ENCODE measurements around the gene ASGR2. TPM values are rescaled to one million over a fixed set of nuclear protein-coding genes. Genes with fewer than 3 reads are reported as not detected.

The ASGR2 gene
- total and polyA plus RNA-seq, 2 of the 13 experiments (the other 11 are each of a cell fraction or from before 2014, with no cell fraction given), result 320 to 754 TPM

DNA sequence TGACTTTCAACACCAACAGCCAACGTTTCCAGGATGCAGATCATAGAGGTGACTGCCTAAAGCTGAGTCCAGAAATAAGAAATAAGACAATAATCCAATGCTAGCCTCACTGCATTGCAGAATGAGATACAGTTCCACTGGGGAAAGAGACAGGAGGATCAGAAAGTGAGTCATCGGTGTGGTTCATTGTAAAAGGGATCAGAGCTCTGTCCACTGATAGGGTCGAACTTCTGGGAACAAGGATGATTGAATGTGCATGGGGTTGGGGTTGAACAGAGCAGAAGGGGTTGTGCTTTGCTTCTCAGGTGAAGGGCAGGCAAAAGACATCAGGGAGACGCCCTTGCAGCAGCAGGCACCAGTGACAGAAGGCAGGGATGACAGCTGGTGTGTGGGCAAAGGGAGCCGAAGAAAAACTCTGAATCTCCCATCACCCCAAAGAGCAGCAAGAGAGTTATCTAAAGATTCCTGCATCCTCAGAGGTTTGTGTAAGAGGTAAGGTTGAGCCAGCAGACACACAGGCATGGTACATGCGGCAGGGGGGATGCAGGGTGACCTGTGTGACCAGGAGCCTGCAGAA lies 51.0 kb downstream of the ASGR2 start:
- Histone ChIP-seq H3K36me3 (replicated peaks in 1 of 2; ENCODE audit: control insufficient read depth in 1 of 2, insufficient read depth in 2 of 2, low read length in 2 of 2) (no peaks in the 10 kb centered on the region), H3K4me3 (replicated peaks in 1 of 3; ENCODE audit: insufficient read depth in 1 of 3, low read depth in 2 of 3, low read length in 3 of 3) (no peak overlapping the region), H3K27ac (ENCODE audit: extremely low read length, insufficient read depth, low read length) (no peak overlapping the region), H3K4me2 (ENCODE audit: low read depth, low read length) (no peak overlapping the region), H3K4me1 (ENCODE audit: insufficient read depth, low read length) (peaks cover 8% of the 10 kb centered on the region), H3K79me2 (ENCODE audit: insufficient read depth, low read length) (no peaks in the 10 kb centered on the region), H3K9ac (ENCODE audit: insufficient read depth, low read depth, low read length) (no peak overlapping the region), H2AFZ (ENCODE audit: low read length) (no peak overlapping the region), H3K9me3 (ENCODE audit: low read length) (peaks cover 11% of the 10 kb centered on the region), H3K27me3 (ENCODE audit: control insufficient read depth in 1 of 2, insufficient read depth in 2 of 2, low read length in 2 of 2) (0 out of 5 replicates have a peak, but pooled peaks cover 0 to 9% of the 10 kb centered on the region in 2 experiments), H4K20me1 (ENCODE audit: insufficient read depth, low read length) (no peaks in the 10 kb centered on the region)
- ATAC-seq, result no peak
- intact Hi-C loops (cut with micrococcal nuclease; ENCODE audit: unreplicated experiment), result no loop called here
- no peak for FAIRE-seq
- ChIA-PET CTCF (ENCODE audit: low intra/inter-chr PET ratio, low total read pairs) (no interaction called here), POLR2A (no interaction called here)
- BruUV-seq (replicated peaks), result no TSS peak
- in situ Hi-C loops (cut with HindIII; ENCODE audit: extremely low pct_ligation_motif_present, low pct_unique_long_range_greater_than_20kb), result no loop called here
- no peak for DNase-seq (ENCODE audit: low spot score)
- WGBS (ENCODE audit: low lambda C conversion rate), result 39% methylated on average over 6 of the region's 6 CpGs
- TF ChIP-seq, protein P1, sequence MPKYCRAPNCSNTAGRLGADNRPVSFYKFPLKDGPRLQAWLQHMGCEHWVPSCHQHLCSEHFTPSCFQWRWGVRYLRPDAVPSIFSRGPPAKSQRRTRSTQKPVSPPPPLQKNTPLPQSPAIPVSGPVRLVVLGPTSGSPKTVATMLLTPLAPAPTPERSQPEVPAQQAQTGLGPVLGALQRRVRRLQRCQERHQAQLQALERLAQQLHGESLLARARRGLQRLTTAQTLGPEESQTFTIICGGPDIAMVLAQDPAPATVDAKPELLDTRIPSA (CRISPR knock-in tag; IDR thresholded peaks at IDR 0.05; ENCODE audit: borderline replicate concordance), result no peak
- TF ChIP-seq SNAI1 (CRISPR knock-in tag; IDR thresholded peaks at IDR 0.05; ENCODE audit: borderline replicate concordance), result no peak
- TF ChIP-seq SAFB2 (CRISPR knock-in tag; IDR thresholded peaks at IDR 0.05; ENCODE audit: borderline replicate concordance, low read depth), result no peak
- TF ChIP-seq ZNF496 (CRISPR knock-in tag; IDR thresholded peaks at IDR 0.05; ENCODE audit: insufficient replicate concordance), result no peak
- TF ChIP-seq TCF12 (IDR thresholded peaks at IDR 0.05), result no peak
- no peak for TF ChIP-seq TCF12 (CRISPR knock-in tag; IDR thresholded peaks at IDR 0.05)
- no peak for TF ChIP-seq GABPA (IDR thresholded peaks at IDR 0.05; ENCODE audit: low read depth, low read length)
- TF ChIP-seq GABPA (CRISPR knock-in tag; IDR thresholded peaks at IDR 0.05; ENCODE audit: low read depth), result no peak
- TF ChIP-seq ZNF839 (CRISPR knock-in tag; IDR thresholded peaks at IDR 0.05; ENCODE audit: borderline replicate concordance), result no peak
- no peak for TF ChIP-seq ZNF619 (CRISPR knock-in tag; IDR thresholded peaks at IDR 0.05)
- TF ChIP-seq MEIS2 (CRISPR knock-in tag; IDR thresholded peaks at IDR 0.05), result no peak
- TF ChIP-seq, protein P2, sequence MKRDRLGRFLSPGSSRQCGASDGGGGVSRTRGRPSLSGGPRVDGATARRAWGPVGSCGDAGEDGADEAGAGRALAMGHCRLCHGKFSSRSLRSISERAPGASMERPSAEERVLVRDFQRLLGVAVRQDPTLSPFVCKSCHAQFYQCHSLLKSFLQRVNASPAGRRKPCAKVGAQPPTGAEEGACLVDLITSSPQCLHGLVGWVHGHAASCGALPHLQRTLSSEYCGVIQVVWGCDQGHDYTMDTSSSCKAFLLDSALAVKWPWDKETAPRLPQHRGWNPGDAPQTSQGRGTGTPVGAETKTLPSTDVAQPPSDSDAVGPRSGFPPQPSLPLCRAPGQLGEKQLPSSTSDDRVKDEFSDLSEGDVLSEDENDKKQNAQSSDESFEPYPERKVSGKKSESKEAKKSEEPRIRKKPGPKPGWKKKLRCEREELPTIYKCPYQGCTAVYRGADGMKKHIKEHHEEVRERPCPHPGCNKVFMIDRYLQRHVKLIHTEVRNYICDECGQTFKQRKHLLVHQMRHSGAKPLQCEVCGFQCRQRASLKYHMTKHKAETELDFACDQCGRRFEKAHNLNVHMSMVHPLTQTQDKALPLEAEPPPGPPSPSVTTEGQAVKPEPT (CRISPR knock-in tag; IDR thresholded peaks at IDR 0.05; ENCODE audit: low read depth), result no peak
